GM12874 (cell line): ENCODE data around the gene ATXN2L.

Experiments used
- CTCF ChIP-seq: IDR thresholded peaks from 2 replicates; pipeline ENCODE4 v1.5.1; 2011; ENCODE audit warnings: low read depth, mild to moderate bottlenecking, control low read depth, low read length, moderate library complexity; ENCODE audit not compliant: insufficient read depth

Gene ATXN2L

DNA sequence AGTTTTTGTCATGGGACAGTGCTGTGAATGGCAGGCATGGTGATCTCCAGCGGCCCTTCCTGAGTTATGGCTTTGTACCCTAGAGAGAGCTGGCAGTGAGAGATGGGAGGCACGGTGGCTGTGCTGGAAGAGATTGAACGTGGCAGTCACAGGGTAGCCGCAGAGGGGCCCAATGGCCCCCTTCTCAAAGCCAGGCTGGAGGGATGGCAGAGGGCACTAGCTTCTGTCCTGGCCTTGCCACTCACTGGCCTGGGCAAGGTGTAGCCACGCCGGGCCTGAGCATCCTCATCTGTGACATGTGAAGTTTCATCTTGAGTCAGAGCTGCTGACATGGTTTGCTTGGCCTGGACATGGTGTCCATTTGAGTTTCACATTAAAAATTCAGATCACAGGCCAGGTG is 51.6 kb downstream of the ATXN2L start:
- no peak for TF ChIP-seq CTCF

DNA sequence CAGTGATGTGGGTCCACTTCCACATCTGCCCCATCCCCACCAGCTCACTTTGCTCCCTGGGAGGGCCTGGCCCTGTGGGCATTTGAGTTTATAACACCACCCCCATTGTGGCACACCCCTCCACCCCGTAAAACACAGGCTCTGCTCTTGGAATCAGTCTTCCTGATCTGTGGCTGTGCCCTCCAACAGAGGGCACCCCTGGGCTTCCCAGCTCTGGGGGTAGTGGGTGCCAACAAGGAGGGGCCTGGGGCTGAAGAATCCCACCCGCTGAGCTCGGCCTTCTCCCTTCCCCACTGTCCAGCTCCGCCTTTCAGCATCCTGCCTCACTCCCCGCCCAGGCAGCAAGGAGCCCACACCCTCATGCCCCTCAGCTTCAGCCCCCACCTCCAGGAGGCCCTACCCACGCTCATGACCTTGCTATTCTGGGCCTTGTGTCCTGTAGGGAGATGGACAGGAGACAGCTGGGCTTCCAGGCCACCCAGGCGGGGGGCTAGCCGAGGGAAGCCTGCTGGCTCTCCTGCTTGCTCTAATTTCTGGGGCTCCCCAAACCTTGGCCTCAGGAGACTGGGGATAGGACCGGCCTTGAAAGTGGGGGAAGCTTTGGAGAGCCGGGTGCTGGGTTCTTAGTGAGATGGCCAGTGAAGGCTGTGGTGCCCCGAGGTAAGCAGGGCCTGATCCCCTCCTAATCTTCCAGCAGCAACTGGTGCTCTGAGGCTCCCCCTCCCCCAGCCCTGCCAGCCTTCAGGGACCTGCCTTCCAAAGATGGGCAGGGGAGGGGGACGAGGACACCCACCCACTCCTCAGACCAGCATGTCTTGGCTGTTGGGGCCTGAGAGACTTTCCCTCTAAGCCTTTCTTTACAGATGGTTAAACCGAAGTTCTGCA is 52.6 kb downstream of the ATXN2L start:
- no peak for TF ChIP-seq CTCF

- no peak for TF ChIP-seq CTCF
Measured at GRCh38 chr16:28876019-28876659, 53.3 kb downstream of the ATXN2L start.

GRCh38 chr16:28876973-28877654 is 54.3 kb downstream of the ATXN2L start:
- no peak for TF ChIP-seq CTCF

DNA sequence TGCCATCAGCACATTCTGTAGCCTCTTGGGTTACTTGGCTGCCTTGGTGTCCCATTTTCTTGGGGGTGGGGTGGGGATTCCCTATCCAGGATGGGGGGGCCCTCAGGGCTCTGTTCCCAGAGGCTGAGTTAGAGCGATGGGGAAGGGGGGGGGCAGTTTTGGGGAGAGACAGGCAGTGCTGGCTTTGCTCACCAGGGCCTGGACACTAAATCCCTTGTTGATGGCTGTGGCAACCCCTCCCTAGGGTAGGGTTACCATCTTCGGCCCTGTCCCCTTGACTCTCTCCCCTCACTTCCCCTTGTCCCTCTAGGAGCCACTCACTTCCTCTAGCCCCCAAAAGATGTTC is 54.8 kb downstream of the ATXN2L start:
- no peak for TF ChIP-seq CTCF

GRCh38 chr16:28878083-28878926 is 55.5 kb downstream of the ATXN2L start, which contains the start of gene ATP2A1:
Gene ATP2A1 (plus strand): TSS chr16:28878488. CDS start chr16:28878672, 184 bp downstream.
- TF ChIP-seq CTCF: no peak
